LNCAP (cell line): ENCODE data around the gene CT47C1.

Experiments used
- TF ChIP-seq, protein P1 (sequence below): fragments of 450-650 bp; IDR thresholded peaks from 2 replicates; pipeline ENCODE4 v1.5.1; 2017; ENCODE audit warnings: mild to moderate bottlenecking

The CT47C1 gene

DNA sequence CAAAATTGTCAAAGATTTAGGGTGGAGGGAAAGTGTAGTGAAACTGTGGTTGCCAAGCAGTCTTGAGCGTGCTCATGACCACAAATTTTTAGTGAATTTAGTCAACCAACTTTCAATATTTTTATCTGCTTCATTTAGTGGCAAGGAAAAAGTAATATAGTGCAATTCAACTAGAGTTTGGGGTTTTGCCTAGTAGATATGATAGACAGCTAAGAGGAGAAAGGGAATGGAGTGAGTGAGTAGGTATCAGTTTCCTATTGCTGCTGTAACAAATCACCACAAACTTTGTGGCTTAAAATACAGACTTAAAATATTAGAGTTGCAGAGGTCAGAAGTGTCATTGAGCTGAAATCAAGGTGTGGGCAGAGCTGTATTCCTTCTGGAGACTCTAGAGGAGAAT is 3.7 kb upstream of the CT47C1 start:
- TF ChIP-seq, protein P1, sequence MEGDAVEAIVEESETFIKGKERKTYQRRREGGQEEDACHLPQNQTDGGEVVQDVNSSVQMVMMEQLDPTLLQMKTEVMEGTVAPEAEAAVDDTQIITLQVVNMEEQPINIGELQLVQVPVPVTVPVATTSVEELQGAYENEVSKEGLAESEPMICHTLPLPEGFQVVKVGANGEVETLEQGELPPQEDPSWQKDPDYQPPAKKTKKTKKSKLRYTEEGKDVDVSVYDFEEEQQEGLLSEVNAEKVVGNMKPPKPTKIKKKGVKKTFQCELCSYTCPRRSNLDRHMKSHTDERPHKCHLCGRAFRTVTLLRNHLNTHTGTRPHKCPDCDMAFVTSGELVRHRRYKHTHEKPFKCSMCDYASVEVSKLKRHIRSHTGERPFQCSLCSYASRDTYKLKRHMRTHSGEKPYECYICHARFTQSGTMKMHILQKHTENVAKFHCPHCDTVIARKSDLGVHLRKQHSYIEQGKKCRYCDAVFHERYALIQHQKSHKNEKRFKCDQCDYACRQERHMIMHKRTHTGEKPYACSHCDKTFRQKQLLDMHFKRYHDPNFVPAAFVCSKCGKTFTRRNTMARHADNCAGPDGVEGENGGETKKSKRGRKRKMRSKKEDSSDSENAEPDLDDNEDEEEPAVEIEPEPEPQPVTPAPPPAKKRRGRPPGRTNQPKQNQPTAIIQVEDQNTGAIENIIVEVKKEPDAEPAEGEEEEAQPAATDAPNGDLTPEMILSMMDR: no peak

DNA sequence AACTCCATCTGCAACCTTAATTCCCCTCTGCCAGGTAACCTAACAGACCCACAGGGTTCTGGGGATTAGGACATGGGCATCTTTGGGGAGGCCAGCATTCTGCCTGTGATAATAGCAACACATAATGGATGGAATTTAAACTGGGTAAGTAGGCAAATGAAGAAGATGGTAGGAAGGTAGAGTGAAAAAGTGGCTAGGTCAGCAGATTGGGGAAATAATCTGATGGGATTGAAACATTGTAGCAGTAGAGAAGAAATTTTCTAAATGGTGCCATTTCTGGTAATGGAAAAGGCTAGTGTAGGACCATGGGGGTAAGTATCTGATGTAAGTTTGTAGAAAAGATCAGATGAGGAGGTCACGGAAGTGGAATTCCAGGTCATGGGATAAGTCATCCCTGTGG is 3.0 kb upstream of the CT47C1 start:
- TF ChIP-seq, protein P1: no peak

DNA sequence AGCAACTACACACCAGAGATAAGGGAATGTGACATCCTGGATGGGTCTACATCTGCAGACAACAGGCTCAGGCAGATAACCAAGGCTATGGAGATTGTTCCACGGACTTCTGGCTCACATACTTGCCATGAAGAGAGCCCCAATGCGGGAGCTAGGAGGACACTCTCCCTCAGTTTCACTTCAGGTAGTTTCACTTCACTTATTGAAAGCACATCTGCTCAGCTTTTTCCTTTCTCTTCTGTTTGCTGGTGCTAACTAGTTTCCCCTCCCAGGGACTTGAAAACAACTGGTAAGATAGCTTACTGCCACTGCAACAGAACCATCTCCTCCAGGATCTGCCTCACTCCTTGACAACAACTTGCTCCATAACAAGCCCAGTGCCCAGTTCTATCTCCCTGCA is 1.4 kb upstream of the CT47C1 start:
- TF ChIP-seq, protein P1: no peak

DNA sequence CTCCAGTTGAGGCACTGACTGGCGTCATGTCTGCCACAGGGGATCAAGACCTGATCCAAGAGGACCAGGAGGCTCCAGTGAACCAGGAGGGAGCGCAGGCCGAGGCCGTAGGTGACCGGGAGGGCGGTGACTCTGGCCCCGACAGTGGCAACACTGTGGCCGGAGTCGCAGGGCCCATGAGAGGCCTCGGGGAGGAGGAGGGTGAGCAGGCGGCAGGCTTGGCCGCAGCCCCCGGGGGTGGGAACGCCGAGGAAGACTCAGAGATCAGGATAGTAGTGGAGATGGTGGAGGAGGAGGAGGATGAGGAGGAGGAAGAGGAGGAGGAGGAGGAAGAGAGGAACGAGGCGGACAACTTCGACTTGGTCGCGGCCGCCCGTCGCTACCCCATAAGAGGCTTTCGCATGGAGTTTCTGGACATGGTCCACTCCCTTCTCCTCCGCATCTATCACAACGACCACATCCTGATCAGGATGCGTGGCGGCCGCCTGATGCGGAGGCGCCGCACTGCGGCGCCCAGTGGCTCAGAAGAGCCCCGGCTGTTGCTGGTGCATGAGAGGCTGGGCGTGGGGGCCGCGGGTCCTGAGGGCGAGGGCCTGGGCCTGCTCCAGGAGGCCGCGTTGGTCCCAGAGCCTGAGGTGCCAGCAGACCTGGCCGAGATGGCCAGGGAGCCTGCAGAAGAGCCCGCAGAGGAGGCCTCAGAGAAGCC is 560 bp downstream of the CT47C1 start:
- TF ChIP-seq, protein P1: no peak

DNA sequence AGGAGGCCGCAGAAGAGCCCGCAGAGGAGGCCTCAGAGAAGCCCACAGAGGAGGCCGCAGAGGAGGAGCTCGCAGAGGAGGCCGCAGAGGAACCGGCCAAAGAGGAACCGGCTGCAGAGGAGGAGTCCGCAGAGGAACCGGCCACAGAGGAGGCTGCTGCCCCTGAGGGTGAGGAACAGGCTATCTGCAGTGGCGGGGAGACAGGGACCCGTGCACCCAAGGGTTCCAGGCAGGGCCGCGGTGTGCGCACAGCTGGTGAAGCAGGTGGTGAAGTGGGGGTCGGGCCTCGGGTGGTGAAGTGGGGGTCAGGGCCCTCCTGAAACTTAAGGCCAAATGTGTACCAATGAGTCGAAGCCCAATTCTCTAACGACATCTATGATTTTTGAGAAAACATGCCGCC is 1.1 kb downstream of the CT47C1 start:
- TF ChIP-seq, protein P1: no peak

DNA sequence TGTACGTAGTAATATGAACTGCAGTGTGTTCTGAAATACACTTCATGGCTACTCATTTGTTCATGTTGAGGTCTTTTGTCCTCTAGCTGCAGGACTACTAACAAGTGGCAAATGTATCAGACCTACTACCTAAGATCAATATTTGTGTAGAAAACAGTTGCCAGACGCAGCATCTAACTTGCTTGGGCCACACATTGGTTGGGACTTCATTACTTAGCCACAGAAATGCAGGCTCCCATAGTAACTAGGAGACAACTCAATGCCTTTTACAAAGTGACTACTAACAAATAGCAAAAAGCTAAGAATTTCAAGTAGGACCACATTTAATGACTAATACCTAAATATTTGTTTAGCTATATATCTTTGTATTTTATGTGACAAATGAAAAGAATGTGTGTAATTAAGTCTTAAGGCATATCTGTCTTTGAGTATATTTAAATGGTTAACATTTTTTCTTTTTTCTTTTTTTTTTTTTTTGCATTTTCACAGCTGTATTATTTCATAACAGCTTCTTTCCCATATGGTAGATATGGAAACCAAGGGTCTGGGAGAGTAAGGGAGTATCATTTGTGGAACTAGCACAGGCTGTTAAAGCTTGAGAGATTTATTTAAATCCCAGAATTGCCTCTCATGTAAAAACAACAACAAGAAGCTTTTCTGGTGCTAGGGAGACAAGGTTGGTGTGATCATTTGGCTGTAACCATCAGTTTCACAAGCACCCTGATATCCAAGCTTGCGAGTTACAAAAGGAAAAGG is 2.7 kb downstream of the CT47C1 start:
- TF ChIP-seq, protein P1: no peak

DNA sequence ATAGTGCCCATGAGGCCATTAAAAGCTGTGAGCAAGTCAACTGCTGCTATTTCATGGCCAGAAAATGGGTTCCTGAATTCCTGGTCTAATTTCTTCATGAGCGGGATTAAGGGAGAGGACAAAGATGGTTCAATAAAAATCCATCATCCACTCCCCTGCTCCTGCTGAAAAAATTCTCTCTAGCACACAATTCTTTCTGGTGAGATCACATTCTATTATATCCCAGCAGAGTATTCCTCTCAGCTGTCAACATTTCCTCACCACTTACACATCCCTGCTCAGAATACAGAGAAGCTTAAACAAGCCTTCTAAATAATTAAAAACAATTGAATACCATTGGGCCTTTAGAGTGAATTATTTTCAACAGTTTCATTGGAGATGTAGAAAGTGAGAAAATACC is 9.5 kb downstream of the CT47C1 start:
- TF ChIP-seq, protein P1: no peak
